ENCODE measurements around the gene PAPPA.

PAPPA gene

DNA sequence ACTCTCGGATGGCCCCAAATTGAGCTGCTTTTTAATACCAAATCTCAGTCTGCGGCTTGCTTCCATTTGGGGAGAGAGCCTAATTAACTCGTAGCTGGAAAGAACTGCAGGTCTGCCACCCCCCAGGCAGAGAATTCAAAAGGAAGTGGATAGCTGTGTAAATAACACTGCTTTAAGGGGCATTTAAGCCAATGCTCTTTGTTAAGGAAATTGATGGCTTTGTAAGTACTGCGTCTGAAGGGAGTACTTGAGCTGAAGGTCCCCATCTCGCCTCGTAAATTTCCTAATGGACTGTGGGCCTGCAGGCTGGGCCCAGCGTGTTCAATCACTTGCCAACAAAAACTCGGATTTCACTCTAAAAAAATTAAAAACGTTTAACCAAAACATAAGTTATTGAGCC, 132.7 kb downstream of the PAPPA start:
- H3K4me3 ChIP-seq (ENCODE audit: low read depth, low read length): no peak overlapping the region
- CTCF ChIA-PET: interaction anchor here (0.6 to 0.7 kb wide), 2 partner anchors 52 to 66 kb away, joined by 3 read pairs; no protein-coding TSS in a partner anchor

DNA sequence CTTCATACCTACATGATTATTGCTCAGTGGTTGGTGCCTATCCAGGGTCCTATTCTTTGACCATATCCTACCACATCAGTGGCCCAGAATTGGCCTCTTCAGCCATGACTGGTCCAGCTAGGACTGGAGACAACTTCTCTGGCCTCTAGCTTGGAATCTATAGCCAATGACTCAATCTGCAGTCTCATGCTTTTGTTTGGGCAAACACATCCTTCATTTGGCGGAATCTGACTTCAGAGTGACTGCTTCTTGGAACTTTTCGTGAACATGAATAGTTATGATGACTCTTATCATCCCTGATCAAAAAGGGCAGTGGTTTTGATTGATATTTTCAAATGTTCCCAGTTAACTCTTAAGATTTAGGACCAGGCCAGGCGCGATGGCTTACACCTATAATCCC, 134.1 kb downstream of the PAPPA start:
- peaks cover 9% of the 10 kb centered on the region for H3K4me1 ChIP-seq (ENCODE audit: control insufficient read depth, insufficient read depth, low read length)
- TF ChIP-seq ZNF138 (tag by site-specific recombination; IDR thresholded peaks at IDR 0.05; ENCODE audit: borderline replicate concordance) (no peak), KLF7 (tag by site-specific recombination; IDR thresholded peaks at IDR 0.05; ENCODE audit: borderline replicate concordance) (no peak), SP3 (tag by site-specific recombination; IDR thresholded peaks at IDR 0.05) (no peak), ZNF223 (tag by site-specific recombination; IDR thresholded peaks at IDR 0.05) (no peak), ZNF248 (tag by site-specific recombination; IDR thresholded peaks at IDR 0.05) (no peak), ZNF843 (tag by site-specific recombination; IDR thresholded peaks at IDR 0.05) (no peak), ZNF658 (tag by site-specific recombination; IDR thresholded peaks at IDR 0.05) (no peak), MYNN (tag by site-specific recombination; IDR thresholded peaks at IDR 0.05; ENCODE audit: borderline replicate concordance) (no peak), PRDM1 (tag by site-specific recombination; IDR thresholded peaks at IDR 0.05) (no peak), ZSCAN30 (tag by site-specific recombination; IDR thresholded peaks at IDR 0.05) (no peak), ZNF701 (tag by site-specific recombination; IDR thresholded peaks at IDR 0.05) (no peak), ZEB2 (tag by site-specific recombination; IDR thresholded peaks at IDR 0.05) (no peak), KLF8 (tag by site-specific recombination; IDR thresholded peaks at IDR 0.05) (no peak), MEIS1 (CRISPR knock-in tag; IDR thresholded peaks at IDR 0.05; ENCODE audit: borderline replicate concordance) (no peak), ZBTB7A (tag by site-specific recombination; IDR thresholded peaks at IDR 0.05; ENCODE audit: low read depth) (no peak)
- H3K4me3 ChIP-seq (ENCODE audit: low read depth, low read length): no peak overlapping the region
- CTCF ChIA-PET: no interaction called here
- H3K27ac ChIP-seq (ENCODE audit: extremely low read depth, low read depth, low read length): no peak overlapping the region
- no peaks in the 10 kb centered on the region for H3K9me3 ChIP-seq (ENCODE audit: control insufficient read depth, insufficient read depth, low read depth, low read length)
- POLR2A ChIA-PET: no interaction called here
- no peaks in the 10 kb centered on the region for H3K36me3 ChIP-seq (ENCODE audit: control insufficient read depth in 2 of 2, insufficient read depth in 1 of 2, low read length in 2 of 2)

More for the DNA sequence above, 132.7 kb downstream of the PAPPA start:
- Histone ChIP-seq H3K9me3 (ENCODE audit: control insufficient read depth, insufficient read depth, low read depth, low read length) (no peaks in the 10 kb centered on the region), H3K27ac (ENCODE audit: extremely low read depth, low read depth, low read length) (no peak overlapping the region; the same call in 1 of the 2 replicates), H3K36me3 (ENCODE audit: control insufficient read depth in 2 of 2, insufficient read depth in 1 of 2, low read length in 2 of 2) (no peaks in the 10 kb centered on the region), H3K4me1 (ENCODE audit: control insufficient read depth, insufficient read depth, low read length) (peaks cover 9% of the 10 kb centered on the region)
- peak; percentile 58 for TF ChIP-seq PRDM6 (tag by site-specific recombination; IDR thresholded peaks at IDR 0.05)
- no peak for TF ChIP-seq ZNF473 (tag by site-specific recombination; IDR thresholded peaks at IDR 0.05)
- no peak for TF ChIP-seq ZNF280C (tag by site-specific recombination; IDR thresholded peaks at IDR 0.05)
- TF ChIP-seq, protein P1, sequence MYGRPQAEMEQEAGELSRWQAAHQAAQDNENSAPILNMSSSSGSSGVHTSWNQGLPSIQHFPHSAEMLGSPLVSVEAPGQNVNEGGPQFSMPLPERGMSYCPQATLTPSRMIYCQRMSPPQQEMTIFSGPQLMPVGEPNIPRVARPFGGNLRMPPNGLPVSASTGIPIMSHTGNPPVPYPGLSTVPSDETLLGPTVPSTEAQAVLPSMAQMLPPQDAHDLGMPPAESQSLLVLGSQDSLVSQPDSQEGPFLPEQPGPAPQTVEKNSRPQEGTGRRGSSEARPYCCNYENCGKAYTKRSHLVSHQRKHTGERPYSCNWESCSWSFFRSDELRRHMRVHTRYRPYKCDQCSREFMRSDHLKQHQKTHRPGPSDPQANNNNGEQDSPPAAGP (tag by site-specific recombination; IDR thresholded peaks at IDR 0.05): no peak
- TF ChIP-seq GLIS1 (tag by site-specific recombination; IDR thresholded peaks at IDR 0.05): peak; percentile 87
- TF ChIP-seq SCRT1 (tag by site-specific recombination; IDR thresholded peaks at IDR 0.05; ENCODE audit: borderline replicate concordance): no peak
- peak; percentile 37; the same call in 1 of the 2 replicates for TF ChIP-seq TCF7L2 (IDR thresholded peaks at IDR 0.05; ENCODE audit: borderline replicate concordance, low read depth, low read length)
- POLR2A ChIA-PET: no interaction called here

Data from HEK293 (cell line).